Hepatocyte (in vitro differentiated cells): ENCODE measurements around the gene USP37. TPM values are rescaled to one million over a fixed set of nuclear protein-coding genes. Genes with fewer than 3 reads are reported as not detected.

Source experiments
- DNase-seq: peaks from one replicate; pipeline ENCODE4 v3.0.0-alpha.2; 2016; ENCODE audit warnings: low spot score
- H2AFZ ChIP-seq: fragments of 200-600 bp; sonication (generic); 2 replicates; pipeline ENCODE4 v1.6.0; 2016; ENCODE audit warnings: antibody characterized with exemption, mild to moderate bottlenecking
- H3K27ac ChIP-seq: fragments of 200-600 bp; sonication (generic); 2 replicates; pipeline ENCODE4 v1.5.1; 2016; ENCODE audit warnings: mild to moderate bottlenecking
- H3K27me3 ChIP-seq: fragments of 200-600 bp; sonication (generic); 2 replicates; pipeline ENCODE4 v1.6.1; 2016
- H3K36me3 ChIP-seq: fragments of 200-600 bp; sonication (generic); replicated peaks from 2 replicates; pipeline ENCODE4 v1.5.1; 2016; ENCODE audit warnings: low read depth; ENCODE audit not compliant: insufficient read depth
- H3K4me1 ChIP-seq: fragments of 200-600 bp; sonication (generic); 2 replicates; pipeline ENCODE4 v1.5.1; 2016; ENCODE audit warnings: mild to moderate bottlenecking, moderate library complexity; ENCODE audit not compliant: insufficient read depth
- H3K4me2 ChIP-seq: fragments of 200-600 bp; sonication (generic); 2 replicates; pipeline ENCODE4 v1.6.0; 2016
- H3K4me3 ChIP-seq: fragments of 200-600 bp; sonication (generic); 2 replicates; pipeline ENCODE4 v1.5.1; 2016; ENCODE audit warnings: mild to moderate bottlenecking
- H3K79me2 ChIP-seq: fragments of 200-600 bp; sonication (generic); 2 replicates; pipeline ENCODE4 v1.6.0; 2017; ENCODE audit warnings: mild to moderate bottlenecking
- H3K9me2 ChIP-seq: fragments of 200-600 bp; sonication (generic); replicated peaks from 2 replicates; pipeline ENCODE4 v1.6.0; 2017; ENCODE audit warnings: mild to moderate bottlenecking; ENCODE audit not compliant: insufficient read depth
- H3K9me3 ChIP-seq: fragments of 200-600 bp; sonication (generic); 2 replicates; pipeline ENCODE4 v1.5.1; 2016; ENCODE audit warnings: low read depth, mild to moderate bottlenecking
- H4K20me1 ChIP-seq: fragments of 200-600 bp; sonication (generic); 2 replicates; pipeline ENCODE4 v1.6.0; 2016; ENCODE audit warnings: mild to moderate bottlenecking; ENCODE audit not compliant: insufficient read depth, poor library complexity, severe bottlenecking
- EZH2 ChIP-seq: fragments of 200-600 bp; sonication (generic); IDR thresholded peaks from 2 replicates; pipeline ENCODE4 v1.6.1; 2016; ENCODE audit warnings: antibody characterized with exemption, mild to moderate bottlenecking, borderline replicate concordance
- EZH2phosphoT487 ChIP-seq: fragments of 200-600 bp; sonication (generic); IDR thresholded peaks from one replicate; pipeline ENCODE4 v1.6.1; 2018; ENCODE audit warnings: antibody characterized with exemption, mild to moderate bottlenecking, low read depth, moderate library complexity; ENCODE audit not compliant: unreplicated experiment, severe bottlenecking
- WGBS: methylation state at CpG from one replicate; pipeline ENCODE4 v1.1.6; 2016; ENCODE audit warnings: low lambda C conversion rate; ENCODE audit errors: missing lambda C conversion rate; 5-methylcytosine and 5-hydroxymethylcytosine counted together
- polyA plus RNA-seq: library from polyadenylated mRNA; unstranded; fragments of >200 nt; fragmentation: Nextera tagmentation; extraction: Ambion mirVana; gene quantifications from 2 replicates; pipeline ENCODE4 v1.2.1, GENCODE V29; 2016
- total RNA-seq: library from RNA; depleted of rRNA; stranded (reverse); fragments of >200 nt; gene quantifications from 2 replicates; pipeline ENCODE4 v1.2.3, GENCODE V29; 2014
- TF ChIP-seq, protein P1 (sequence below): fragments of 200-600 bp; sonication (generic); IDR thresholded peaks from 2 replicates; pipeline ENCODE4 v1.5.1; 2016; ENCODE audit warnings: antibody characterized with exemption, mild to moderate bottlenecking; ENCODE audit not compliant: poor library complexity

The USP37 gene
- total and polyA plus RNA-seq, 2 experiments from 2014 or later = 5.7 to 10.2 TPM

DNA sequence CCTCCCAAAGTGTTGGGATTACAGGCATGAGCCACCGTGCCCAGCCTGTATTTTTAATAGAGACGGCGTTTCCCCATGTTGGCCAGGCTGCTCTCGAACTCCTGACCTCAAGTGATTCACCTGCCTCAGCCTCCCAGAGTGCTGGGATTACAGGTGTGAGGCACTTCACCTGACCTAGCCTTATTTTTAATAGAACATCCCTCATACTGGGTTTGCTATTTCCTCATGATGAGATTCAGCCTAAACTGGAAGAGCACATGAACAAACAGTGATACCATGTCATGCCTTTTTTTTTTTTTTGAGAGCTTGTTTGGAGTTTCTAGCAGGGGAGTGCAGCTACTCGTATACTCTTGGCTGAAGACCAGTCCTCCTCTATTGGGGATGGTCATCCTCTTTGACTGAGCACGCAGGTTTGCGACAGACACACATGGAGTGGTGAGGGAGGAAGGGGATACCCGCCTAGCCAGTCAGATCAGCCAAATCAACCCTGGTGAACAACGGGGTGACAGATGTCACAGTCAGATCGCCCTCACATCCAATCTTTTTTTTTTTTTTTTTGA is 67.6 kb downstream of the USP37 start:
- Histone ChIP-seq H4K20me1 (no peaks in the 10 kb centered on the region), H3K4me3 (no peak overlapping the region), H3K27ac (no peak overlapping the region), H3K4me2 (no peak overlapping the region), H3K9me3 (no peaks in the 10 kb centered on the region), H3K79me2 (no peaks in the 10 kb centered on the region), H3K27me3 (no peaks in the 10 kb centered on the region), H3K9me2 (no peaks in the 10 kb centered on the region), H2AFZ (no peak overlapping the region), H3K4me1 (peaks cover 7% of the 10 kb centered on the region), H3K36me3 (no peaks in the 10 kb centered on the region)
- WGBS = 98% methylated on average over 10 of the region's 10 CpGs
- DNase-seq = no peak
- TF ChIP-seq EZH2phosphoT487 (no peak), EZH2 (no peak)
- TF ChIP-seq, protein P1, sequence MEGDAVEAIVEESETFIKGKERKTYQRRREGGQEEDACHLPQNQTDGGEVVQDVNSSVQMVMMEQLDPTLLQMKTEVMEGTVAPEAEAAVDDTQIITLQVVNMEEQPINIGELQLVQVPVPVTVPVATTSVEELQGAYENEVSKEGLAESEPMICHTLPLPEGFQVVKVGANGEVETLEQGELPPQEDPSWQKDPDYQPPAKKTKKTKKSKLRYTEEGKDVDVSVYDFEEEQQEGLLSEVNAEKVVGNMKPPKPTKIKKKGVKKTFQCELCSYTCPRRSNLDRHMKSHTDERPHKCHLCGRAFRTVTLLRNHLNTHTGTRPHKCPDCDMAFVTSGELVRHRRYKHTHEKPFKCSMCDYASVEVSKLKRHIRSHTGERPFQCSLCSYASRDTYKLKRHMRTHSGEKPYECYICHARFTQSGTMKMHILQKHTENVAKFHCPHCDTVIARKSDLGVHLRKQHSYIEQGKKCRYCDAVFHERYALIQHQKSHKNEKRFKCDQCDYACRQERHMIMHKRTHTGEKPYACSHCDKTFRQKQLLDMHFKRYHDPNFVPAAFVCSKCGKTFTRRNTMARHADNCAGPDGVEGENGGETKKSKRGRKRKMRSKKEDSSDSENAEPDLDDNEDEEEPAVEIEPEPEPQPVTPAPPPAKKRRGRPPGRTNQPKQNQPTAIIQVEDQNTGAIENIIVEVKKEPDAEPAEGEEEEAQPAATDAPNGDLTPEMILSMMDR = no peak

DNA sequence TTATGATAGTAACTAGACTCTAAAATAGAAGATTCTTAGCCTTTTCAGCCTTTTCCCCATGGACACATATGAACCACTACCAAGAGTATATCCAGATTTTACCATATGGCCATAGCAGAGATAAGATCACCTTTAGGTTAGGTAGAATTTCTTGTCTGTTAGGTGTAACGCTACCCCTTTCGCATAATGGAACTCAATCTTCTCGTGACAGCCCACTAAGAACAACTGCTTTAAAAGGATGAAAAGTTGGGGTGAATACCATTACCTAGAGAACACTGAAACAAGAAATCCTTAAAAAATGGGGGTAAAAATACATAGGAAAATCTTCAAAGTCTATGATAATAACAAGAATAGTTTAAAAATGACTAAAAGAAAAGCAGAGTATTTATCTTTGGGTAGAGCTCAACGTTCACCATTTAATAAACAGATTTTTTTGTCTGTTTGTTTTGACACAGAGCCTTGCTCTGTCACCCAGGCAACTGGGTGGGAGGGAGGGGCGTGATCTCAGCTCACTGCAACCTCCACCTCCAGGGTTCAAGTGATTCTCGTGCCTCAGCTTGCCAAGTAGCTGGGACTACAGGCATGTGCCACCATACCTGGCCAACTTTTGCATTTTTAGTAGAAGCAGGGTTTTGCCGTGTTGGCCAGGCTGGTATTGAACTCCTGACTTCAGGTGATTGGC is 82.0 kb downstream of the USP37 start:
- H3K79me2 ChIP-seq = no peaks in the 10 kb centered on the region
- no peak overlapping the region for H2AFZ ChIP-seq
- no peak for DNase-seq
- H3K4me2 ChIP-seq = no peak overlapping the region
- H3K9me3 ChIP-seq = no peaks in the 10 kb centered on the region
- TF ChIP-seq EZH2 (no peak), EZH2phosphoT487 (no peak)
- TF ChIP-seq, protein P1 = no peak
- no peaks in the 10 kb centered on the region for H4K20me1 ChIP-seq
- H3K9me2 ChIP-seq = no peaks in the 10 kb centered on the region
- no peak overlapping the region for H3K27ac ChIP-seq
- no peaks in the 10 kb centered on the region for H3K36me3 ChIP-seq
- H3K27me3 ChIP-seq = no peaks in the 10 kb centered on the region
- H3K4me3 ChIP-seq = no peak overlapping the region
- 86% methylated on average over 7 of the region's 7 CpGs for WGBS
- no peaks in the 10 kb centered on the region for H3K4me1 ChIP-seq

DNA sequence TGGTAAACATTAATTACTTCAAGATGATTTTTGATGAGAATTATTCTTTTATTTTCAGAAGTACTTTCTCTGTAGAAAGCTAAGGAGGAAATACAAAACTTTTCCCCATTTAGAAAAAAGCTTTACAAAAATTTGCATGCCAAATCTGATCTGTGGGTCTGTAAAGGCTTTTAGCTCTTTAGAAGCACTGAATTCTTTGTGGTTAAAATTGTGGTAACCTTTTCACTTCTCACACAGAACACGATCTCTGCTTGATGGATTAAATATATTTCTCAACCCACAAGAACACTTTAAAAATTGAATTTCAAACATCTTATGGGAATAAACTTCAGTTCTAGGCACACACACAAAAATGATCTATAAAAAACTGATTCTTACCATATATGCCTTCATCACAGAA is 85.5 kb downstream of the USP37 start:
- TF ChIP-seq EZH2phosphoT487 = no peak
- TF ChIP-seq, protein P1 = no peak
- TF ChIP-seq EZH2 = no peak
- Histone ChIP-seq H3K79me2 (no peaks in the 10 kb centered on the region), H2AFZ (no peak overlapping the region), H3K9me2 (no peaks in the 10 kb centered on the region), H4K20me1 (no peaks in the 10 kb centered on the region), H3K4me2 (no peak overlapping the region), H3K4me1 (no peaks in the 10 kb centered on the region), H3K4me3 (no peak overlapping the region), H3K27ac (no peak overlapping the region), H3K9me3 (no peaks in the 10 kb centered on the region), H3K27me3 (no peaks in the 10 kb centered on the region), H3K36me3 (no peaks in the 10 kb centered on the region)
- 75% methylated on average over 1 of the region's 1 CpG for WGBS
- no peak for DNase-seq
